LNCAP (cell line): ENCODE results near the gene GJC3.

Source experiments
- TF ChIP-seq, protein P1 (sequence below): fragments of 450-650 bp; IDR thresholded peaks from 2 replicates; pipeline ENCODE4 v1.5.1; 2017; ENCODE audit warnings: mild to moderate bottlenecking

GJC3 gene

DNA sequence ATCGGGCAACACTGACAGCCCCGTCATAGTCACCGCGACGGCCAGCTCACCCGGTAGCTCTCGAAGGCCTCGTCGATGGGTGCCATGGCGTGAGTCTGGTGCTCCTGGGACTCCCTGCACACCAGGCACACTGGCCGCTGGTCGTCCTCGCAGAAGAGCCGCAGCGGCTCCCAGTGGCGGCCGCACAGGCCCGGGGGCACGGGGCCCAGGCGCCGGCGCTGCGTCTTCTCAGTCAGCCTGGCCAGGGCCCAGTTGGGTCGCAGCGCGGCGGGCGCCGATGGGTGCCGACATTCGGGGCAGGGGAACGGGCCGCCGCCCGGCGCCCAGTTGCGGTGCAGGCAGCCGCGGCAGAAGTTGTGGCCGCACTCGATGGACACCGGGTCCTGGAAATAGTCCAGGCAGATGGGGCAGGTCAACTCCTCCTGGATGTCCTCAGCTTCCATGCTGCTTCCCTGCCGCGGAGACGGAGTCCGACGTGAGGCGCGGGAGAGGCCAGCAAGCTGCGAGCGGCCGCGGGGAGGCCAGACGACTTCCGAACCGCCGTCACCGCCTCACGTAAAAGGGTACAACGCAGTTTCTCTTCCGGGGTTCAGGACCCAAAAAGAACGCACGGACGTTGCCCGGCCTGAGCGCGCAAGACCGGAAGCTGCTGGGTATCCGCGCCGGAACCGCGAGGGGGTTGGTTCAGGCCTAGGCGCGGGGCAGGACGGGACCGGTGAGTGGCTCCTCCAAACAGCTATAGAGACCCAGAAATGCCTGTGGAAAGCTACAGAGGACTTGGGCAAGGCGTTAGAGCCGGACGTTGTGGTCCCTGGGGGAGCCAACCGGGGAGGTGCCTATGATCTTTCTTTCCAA is 10.2 kb downstream of the GJC3 start, which contains the start of gene TRIM4:
Gene TRIM4 (minus strand): TSS at position 572 of the 855 bp plus-strand sequence. CDS start 129 bp downstream, at position 443.
- TF ChIP-seq, protein P1, sequence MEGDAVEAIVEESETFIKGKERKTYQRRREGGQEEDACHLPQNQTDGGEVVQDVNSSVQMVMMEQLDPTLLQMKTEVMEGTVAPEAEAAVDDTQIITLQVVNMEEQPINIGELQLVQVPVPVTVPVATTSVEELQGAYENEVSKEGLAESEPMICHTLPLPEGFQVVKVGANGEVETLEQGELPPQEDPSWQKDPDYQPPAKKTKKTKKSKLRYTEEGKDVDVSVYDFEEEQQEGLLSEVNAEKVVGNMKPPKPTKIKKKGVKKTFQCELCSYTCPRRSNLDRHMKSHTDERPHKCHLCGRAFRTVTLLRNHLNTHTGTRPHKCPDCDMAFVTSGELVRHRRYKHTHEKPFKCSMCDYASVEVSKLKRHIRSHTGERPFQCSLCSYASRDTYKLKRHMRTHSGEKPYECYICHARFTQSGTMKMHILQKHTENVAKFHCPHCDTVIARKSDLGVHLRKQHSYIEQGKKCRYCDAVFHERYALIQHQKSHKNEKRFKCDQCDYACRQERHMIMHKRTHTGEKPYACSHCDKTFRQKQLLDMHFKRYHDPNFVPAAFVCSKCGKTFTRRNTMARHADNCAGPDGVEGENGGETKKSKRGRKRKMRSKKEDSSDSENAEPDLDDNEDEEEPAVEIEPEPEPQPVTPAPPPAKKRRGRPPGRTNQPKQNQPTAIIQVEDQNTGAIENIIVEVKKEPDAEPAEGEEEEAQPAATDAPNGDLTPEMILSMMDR = peak; percentile 43

DNA sequence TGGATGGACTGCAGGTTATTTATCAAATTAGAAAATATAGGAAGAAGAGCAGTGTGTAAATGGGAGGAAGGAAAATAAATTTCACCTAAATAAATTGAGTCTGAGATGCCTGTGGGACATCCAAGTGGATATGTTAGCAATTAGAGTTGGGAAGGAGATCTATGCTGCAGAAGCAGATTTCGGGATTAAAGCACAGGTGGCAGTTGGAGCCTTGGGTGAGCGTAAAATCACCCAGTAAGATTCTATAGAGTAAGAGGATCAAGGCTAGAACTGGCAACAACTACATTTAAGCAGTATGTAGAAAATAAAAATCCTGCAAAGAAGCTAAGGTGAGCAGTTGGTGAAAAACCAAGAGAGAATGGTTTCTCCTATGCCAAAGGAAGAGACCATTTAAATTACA is 18.4 kb downstream of the GJC3 start:
- TF ChIP-seq, protein P1 = no peak

DNA sequence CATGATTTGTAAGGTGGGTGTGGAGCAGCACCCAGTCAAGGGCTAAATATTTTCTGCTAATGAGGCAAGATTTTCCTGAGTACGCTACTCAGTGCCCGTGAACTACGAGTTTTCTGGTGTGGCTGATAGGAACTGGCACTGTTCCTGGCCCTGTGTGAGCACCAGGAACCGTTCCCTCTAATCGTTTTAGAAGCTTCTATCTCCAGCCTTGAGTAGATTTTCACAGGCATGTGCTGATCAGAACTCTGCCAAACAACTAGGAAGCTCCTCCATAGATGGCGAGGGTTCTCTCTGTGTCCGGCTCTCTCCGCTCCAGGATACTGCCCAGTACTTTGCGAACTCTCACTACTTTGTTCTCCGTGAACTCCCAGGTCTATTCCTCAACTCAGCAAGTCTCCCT is 27.8 kb downstream of the GJC3 start:
- TF ChIP-seq, protein P1 = no peak

DNA sequence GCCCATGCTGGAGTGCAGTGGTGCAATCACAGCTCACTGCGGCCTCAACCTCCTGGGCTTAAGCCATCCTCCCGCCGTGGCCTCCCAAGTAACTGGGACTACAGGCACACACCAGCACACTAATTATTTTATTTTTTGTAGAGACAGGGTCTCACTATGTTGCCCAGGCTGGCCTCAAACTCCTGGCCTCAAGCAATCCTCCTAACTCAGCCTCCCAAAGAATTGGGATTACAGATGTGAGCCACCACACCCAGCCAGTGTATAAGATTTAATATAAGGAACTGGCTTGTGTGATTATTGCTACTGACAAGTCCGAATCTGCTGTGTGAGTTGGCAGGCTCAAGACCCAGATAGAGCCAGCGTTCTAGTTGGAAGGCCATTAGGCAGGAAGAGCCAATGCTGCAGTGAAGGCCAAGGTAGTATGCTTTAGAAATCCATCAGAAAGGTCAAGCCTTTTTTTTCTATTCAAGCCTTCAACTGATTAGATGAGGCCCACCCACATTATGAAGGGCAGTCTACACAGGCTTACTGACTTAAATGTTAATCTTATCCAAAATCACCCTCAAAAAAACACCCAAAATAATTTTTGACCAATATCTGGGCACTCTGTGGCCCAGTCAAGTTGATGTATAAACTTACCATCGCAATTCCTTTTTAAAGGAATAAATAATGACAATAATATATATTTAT is 29.4 kb downstream of the GJC3 start:
- TF ChIP-seq, protein P1 = no peak

DNA sequence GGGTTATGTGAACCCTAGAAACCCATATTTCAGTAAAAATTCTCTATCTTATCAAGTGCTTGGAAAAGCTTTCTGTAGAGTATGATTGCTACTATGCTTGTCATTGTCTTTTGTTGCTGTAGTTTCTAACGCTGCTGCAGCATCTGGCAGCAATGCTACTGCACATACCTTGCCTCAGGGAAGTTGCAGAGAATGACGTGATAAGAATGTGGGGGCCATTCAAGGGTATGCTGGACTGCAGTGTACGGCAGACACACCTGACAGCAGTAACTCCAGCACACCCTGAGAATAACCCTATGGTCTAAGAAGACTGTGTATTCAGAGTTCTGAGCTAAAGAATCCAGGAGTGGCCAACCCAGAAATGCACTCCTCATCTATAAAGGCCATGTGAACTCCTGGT is 30.6 kb downstream of the GJC3 start:
- TF ChIP-seq, protein P1 = no peak

DNA sequence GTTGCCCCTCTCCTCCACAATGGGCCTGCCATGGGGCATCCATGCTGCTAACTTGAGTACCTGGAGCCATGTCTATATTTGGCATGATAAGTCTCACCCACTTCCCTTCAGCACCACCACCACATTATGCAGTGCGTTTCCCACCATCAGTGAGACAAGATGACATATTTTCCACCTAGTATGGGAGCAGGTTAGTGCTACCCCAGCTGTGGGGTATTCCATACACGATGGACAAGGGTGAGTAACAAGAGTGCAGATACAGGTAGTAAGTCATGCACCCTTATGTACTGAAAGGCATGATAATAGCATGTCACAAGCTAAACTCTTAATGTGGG is 31.4 kb downstream of the GJC3 start:
- TF ChIP-seq, protein P1 = no peak

DNA sequence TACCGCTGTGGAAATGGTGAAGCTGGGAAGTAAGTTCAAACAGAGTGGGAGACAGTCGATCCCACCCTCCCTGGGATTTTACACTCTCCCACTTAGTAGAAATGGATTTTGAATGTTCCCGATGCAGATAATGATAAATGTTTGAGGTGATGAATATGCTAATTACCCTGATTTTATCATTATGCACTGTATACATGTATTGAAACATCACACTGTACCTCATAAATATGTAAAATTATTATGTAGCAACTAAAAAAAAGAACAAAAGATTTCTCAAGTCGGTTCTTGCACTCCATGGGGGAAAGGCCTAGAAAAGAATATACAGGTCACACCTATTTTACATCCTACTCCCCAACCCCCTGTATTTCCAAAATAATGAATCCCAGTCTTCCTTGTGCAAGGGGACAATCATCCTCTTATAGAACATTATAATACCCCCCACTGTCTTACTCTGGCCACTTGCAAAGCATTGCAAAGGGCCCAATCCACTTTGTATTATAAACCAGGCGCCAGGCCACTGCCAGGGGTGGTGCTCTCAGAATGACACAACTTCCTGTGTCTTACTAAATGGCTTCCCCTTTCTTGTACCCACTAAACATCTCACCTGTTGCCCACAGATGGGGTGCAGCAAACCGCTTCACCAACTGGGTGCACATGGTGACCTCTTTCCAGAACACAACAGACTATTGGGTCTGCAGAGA is 31.9 kb downstream of the GJC3 start:
- TF ChIP-seq, protein P1 = no peak
